GM21447 (cell line): Measurements from ENCODE around the gene NUDT2.
A peak's percentile ranks its signal among the peaks of the same experiment; 100 is the strongest.

Experiments used
- ATAC-seq: cut with Tn5 transposase; IDR thresholded peaks from one replicate; pipeline ENCODE4 v1.9.1; 2021; ENCODE audit not compliant: unreplicated experiment

Gene NUDT2

DNA sequence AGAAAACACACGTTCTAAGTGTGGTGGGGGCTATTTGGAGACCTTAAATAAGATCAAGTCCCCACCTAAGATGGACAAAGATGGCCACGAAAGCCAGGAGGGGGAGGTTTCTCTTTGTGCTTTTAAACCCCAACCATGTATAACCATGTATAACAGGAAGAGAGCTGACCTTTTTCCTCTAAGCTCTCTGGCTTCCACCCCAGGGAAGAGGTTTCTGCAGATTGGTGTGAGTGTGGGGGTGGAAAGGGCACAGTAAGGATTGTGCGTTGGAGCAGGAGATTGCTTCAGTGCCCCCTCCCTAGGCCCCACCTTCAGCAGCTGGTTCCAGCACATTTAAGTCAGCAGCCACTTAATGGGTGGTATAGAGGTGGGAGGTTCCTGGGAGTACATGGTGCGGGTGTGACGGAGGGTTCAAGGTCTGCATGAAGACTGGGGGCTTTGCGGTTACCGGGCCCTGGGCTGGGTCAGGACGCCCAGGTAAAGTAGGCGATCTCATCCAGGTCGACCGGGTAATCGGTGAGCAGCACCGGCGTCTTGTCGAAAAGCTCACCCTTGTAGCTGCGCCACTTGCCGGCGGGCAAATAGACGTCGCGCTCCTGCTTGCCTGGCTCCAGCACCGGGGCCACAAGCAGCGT, 41.1 kb downstream of the NUDT2 start:
- no peak for ATAC-seq

- no peak for ATAC-seq
These were observed 41.9 kb downstream of the NUDT2 start for GRCh38 chr9:34370970-34371880.

GRCh38 chr9:34371886-34372466, 42.6 kb downstream of the NUDT2 start:
- ATAC-seq: no peak

GRCh38 chr9:34372467-34373011, 43.2 kb downstream of the NUDT2 start:
- no peak for ATAC-seq

- no peak for ATAC-seq
These were observed 44.4 kb downstream of the NUDT2 start for GRCh38 chr9:34373749-34374148.

GRCh38 chr9:34374339-34374738, 45.0 kb downstream of the NUDT2 start:
- ATAC-seq: no peak

- ATAC-seq: no peak
These were observed 45.7 kb downstream of the NUDT2 start for GRCh38 chr9:34374905-34375552.

GRCh38 chr9:34375901-34376595, 46.7 kb downstream of the NUDT2 start:
- peak; percentile 41 for ATAC-seq

DNA sequence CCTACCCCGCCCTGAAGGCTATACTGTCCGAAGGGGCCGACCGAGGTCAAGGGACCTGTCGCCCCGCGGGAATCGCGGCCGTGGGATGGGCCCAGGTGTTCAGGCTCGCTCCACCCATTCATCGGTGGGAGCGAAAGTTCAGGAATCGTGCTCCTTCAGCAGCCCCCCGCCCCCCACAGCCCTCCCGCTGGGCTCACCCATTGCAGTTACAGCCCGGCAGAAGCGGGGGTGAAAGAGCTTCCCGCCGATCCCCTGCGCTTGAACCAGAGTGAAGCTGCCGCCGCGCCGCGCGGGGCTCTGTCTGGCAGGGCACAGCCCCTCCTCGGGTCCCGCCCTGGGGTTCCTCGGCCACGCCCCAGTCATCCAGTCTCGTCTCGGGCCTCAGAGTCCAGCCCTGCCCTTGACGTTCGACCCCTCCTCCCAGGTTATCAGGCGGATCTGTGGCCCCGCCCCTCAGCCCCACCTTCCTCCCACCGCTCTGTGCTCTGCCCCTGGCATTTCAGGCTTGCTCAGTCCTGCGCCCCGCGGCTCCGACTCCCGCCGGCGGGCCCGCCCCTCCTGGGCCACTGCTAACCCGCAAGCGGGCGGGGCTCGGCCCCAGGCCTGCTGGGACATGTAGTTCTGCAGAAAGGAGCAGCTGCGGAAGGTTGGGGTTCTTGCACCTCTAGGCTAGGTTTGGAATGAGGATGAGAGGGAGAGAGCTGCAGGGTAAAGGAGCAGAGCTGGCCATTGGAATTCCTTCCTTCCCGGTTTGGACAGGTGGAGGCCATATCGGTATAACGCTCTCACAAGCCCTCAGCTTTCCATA, 47.4 kb downstream of the NUDT2 start, which contains the start of gene MYORG:
Gene MYORG (minus strand): TSS at position 303 of the 808 bp plus-strand sequence. CDS start 3,955 bp downstream, outside the sequence.
- peak; percentile 76 for ATAC-seq

- ATAC-seq: no peak
These were observed 48.0 kb downstream of the NUDT2 start for GRCh38 chr9:34377404-34377746.

GRCh38 chr9:34378376-34379060, 49.1 kb downstream of the NUDT2 start:
- no peak for ATAC-seq

DNA sequence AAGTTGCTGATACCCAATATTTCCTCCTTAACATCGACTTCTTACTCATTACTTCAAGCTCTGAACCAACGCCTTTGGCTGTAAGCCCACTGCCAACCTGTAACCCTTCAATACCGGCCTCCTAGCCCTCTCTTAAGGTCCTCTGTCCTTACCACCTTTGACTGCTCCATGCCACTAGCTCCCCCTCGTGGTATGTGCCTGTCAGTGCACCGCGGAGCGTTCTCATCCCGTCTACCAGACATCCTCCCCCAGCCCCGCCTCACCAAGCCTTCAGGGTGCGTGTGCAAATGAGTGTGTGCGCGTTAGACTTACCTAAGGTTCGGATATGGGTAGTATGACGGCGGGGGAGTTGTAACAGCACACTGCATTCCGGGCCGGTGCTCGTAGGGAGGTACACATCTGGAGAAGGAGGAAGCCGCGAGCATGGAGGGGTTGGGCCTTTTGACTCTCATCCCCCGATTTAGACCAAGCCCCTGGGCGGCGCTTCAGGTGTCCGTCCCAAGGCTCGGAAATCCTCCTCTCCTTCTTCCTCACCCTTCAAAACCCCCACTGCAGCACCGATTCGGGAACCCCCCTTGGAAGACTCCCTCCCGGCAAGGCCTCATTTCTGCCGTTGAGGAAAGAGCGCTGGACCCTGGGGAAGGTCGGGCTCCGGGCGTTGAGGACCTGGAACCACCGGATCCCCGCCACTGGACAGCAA, 50.1 kb downstream of the NUDT2 start:
- no peak for ATAC-seq

- no peak for ATAC-seq
These were observed 50.7 kb downstream of the NUDT2 start for GRCh38 chr9:34380034-34380510.

GRCh38 chr9:34380511-34381315, 51.3 kb downstream of the NUDT2 start:
- peak; percentile 22 for ATAC-seq

- ATAC-seq: no peak
These were observed 52.0 kb downstream of the NUDT2 start for GRCh38 chr9:34381323-34381722.

DNA sequence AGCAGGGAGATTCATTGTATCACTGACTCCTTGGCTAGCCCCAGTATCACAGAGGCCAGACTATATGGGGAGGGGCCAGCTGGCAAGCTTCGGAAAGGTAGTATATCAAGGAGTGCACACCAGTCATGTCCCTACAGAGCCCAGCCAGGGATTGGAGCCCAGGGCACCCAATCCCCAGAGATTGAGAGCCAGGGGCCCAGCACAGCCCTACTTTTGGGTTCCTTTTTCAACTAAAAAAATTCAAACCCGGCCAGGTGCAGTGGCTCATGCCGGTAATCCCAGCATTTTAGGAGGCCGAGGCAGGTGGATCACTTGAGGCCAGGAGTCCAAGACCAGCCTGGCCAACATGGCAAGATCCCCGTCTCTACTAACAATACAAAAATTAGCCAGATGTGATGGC, 52.7 kb downstream of the NUDT2 start:
- no peak for ATAC-seq

DNA sequence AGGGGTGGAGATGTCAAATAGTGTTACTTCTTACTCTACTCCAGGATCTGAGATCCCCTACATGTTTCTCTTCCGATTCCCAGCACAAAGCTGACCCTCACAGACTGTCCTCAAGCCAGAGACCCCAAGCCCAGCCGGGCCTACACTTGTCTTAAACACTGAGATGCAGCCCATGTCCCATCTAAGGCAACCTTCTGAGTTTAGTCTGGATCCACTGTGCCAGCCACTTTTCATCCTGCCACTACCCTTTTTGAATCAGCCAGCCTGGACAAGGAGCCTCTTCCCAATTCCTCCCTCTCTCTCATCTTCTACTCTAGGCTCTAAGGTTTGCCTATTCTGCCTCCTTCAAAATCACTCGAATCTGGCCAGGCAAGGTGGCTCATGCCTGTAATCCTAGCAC, 53.5 kb downstream of the NUDT2 start:
- no peak for ATAC-seq

GRCh38 chr9:34383904-34384303, 54.5 kb downstream of the NUDT2 start:
- ATAC-seq: no peak
